GM21381 (cell line): ENCODE results near the gene PTGES2.
A peak's percentile ranks its signal among the peaks of the same experiment; 100 is the strongest.

Source experiments
- ATAC-seq: cut with Tn5 transposase; IDR thresholded peaks from one replicate; pipeline ENCODE4 v1.9.1; 2021; ENCODE audit warnings: mild to moderate bottlenecking, moderate library complexity; ENCODE audit not compliant: unreplicated experiment

Gene PTGES2

DNA sequence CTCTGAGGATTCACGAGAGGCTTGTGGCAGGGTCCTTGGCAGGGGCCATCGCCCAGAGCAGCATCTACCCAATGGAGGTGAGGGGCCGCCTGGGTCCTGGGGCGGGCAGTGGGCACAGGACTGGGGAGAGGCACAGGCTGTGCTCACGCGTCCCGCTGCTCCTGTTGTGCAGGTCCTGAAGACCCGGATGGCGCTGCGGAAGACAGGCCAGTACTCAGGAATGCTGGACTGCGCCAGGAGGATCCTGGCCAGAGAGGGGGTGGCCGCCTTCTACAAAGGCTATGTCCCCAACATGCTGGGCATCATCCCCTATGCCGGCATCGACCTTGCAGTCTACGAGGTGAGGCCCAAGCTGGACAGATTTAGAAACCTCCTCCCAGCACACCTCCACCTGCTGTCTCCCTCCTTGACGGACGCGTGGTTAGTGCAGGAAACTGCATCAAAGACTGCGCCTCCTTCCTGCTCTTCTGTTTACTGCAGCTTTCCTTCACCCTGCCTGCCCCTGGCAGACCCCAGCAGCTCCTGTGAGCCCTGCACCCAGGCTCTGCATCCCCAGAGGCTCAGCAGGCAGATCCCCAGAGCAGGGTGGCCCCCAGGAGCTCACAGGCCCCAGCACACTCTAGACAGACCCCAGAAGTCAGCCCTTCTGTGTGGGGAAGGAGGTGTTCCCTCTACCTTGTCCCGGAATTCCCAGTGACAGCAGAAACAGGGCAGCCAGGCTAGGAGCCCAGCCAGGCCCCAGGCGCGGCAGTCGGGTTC, 21.2 kb downstream of the PTGES2 start:
- no peak for ATAC-seq

GRCh38 chr9:128105538-128106175, 21.9 kb downstream of the PTGES2 start:
- no peak for ATAC-seq

GRCh38 chr9:128104171-128104618, 23.3 kb downstream of the PTGES2 start:
- no peak for ATAC-seq

GRCh38 chr9:128103589-128103962, 24.0 kb downstream of the PTGES2 start:
- ATAC-seq: no peak

- ATAC-seq: no peak
Measured at GRCh38 chr9:128102861-128103588, 24.5 kb downstream of the PTGES2 start.

DNA sequence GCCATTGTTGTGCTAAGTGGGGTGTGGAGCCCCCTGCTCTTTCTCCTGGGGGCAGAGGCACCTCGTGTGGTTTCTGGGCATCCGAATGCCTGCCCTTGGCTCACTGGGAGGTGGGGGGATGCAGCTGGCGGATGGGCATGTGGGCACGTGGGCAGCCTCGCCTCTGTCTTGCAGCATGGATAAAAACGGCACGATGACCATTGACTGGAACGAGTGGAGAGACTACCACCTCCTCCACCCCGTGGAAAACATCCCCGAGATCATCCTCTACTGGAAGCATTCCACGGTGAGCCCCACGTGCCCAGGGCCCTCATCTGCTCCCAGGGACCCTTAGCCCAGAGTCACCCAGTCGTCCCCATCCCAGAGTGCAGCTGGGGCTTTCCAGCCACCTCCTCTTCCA, 25.3 kb downstream of the PTGES2 start:
- no peak for ATAC-seq

GRCh38 chr9:128101690-128102089, 25.8 kb downstream of the PTGES2 start:
- ATAC-seq: no peak

DNA sequence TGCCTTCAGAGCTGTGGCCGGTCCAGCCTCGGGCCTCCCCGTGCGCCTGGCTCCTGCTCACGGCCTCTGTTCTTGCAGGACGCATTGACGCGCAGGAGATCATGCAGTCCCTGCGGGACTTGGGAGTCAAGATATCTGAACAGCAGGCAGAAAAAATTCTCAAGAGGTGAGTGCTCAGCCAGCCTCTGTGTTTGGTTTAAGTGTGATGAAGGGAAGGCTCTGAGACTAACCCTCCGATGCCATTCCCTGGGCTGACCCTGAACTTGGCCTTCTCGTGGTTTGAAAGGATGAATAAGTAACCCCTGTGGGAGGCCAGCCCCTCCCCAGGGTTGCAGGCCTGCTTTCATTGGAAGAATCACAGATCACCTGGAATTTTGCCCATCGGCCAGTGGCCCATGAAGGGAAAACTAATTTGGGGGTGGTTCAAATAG, 26.3 kb downstream of the PTGES2 start:
- no peak for ATAC-seq

GRCh38 chr9:128100581-128100980, 26.9 kb downstream of the PTGES2 start:
- ATAC-seq: no peak

DNA sequence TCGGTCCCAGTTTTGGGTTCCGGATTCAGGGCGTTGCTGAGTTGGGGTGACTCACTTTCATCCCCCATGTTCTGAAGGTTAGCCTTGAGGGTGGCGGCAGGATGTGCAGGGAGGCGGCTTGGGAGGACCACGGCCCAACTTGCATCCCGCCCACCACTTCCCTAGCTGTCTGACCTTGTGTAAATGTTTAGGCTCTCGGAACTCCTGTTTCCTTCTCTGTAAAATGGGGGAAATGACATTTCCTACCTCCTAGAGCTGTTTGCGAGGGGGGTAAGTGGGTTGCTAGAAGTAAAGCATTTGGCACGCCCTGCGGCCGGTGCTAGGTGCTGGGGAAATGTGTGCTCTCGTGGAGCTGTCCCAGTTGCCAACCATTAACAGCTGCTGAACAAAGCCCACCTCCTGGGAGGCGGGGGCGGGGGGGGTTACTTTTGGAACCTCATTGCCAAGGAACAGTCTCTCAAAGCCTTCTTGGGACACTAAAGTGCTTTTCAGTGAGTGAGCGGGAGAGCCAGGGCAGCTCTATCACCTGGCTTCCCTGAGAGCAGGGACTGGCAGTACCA, 27.5 kb downstream of the PTGES2 start:
- ATAC-seq: no peak

- no peak for ATAC-seq
Measured at GRCh38 chr9:128099231-128099931, 28.1 kb downstream of the PTGES2 start.

DNA sequence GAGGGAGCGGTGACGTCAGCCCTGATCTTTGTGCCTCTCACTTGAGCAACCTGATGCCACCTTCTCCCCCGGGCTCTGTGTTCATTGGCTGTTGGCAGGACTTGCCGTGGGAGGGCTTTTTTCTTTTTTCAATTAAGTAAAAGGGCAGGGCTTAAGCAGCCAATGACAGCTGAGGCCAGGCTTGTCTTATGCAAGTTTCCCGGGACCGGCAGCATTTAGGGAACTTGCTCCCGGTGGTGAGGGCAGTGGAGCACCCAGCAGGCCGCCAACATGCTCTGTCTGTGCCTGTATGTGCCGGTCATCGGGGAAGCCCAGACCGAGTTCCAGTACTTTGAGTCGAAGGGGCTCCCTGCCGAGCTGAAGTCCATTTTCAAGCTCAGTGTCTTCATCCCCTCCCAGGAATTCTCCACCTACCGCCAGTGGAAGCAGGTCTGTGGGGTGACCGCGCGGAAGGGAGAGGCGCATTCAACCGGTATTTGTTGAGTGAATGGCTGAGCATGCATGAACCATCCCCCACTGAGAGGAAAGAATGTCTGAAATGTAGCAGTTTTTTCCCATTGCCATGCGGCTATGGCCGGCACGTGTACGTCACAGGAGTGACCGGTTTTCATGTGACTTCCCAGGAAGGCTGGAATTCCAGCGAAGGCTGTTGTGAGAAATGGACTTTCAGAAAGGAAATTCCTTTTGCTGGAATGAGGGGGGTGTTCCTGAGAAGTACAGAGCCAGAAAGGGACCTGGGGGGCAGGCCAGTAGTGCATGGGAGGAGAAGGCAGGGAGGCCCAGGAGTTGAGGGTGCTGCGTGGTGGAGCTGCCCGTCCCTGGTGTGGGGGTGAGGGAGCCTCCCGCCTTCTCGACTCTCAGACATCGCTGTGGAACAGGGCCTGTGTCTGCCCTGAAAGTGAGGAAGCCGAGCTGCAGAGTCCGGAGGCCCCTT, 29.0 kb downstream of the PTGES2 start:
- no peak for ATAC-seq

DNA sequence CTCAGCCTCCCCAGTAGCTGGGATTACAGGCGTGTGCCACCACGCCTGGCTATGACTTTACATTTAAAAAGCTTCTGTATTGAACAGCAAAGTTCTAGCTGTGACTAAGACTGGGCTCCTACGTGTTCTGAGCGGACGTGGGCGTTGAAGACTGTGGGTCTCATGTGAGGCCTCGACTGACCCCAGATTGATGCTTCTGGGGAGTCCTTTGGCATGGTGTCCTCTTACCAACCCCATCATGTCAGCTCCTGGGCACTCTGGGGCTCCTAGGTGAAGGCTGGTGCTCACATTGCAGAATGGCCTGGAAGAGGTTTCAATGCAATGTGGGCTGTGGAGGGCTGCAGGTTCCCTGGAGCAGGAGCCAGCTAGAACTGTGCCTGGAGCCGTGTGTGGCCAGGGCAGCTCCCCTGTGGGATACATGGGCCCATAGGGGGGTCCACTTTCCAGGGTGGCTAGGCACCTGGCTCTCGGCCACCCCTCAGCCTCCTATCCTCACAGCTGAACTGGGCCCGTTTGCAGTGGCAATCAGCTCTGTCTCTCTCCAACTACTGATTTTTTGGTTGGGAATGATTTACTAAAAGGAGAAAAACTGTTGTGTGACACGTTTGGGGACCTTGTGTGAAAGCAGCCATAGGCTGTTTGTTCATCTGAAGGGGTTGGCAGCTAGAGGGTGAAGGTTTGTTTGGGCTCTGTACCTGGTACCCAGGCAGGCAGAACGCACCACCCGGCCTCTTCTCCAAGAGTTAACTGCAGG, 29.8 kb downstream of the PTGES2 start:
- ATAC-seq: no peak

- ATAC-seq: no peak
Measured at GRCh38 chr9:128096616-128097536, 30.7 kb downstream of the PTGES2 start.

DNA sequence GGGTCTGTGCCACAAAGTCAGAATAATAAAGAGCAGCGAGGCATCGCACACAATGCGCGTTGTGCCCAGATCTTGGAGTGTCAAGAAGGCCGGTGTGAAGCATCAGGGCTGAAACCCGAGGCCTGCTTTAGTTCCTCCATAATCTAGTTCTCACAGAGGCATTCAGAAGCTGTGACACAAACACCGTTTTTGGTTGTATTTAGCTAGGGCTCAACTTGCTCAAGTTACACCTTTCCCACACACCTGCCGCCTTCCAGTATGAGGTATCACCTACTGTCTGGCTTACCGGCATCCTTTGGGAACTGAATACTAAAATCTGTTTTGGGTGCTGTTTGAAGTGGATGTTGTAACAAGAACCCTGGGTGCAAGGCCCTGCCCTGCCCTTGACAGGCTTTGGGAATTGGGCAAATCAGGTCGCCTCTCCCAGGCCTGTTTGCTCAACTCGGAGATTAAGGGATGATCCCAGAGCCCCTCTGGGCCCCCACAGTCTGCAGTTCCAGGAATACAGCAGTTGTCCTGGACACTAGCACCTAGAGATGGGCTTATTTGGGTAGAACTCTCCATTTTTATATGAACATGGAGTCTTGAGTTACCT, 32.5 kb downstream of the PTGES2 start:
- ATAC-seq: no peak

DNA sequence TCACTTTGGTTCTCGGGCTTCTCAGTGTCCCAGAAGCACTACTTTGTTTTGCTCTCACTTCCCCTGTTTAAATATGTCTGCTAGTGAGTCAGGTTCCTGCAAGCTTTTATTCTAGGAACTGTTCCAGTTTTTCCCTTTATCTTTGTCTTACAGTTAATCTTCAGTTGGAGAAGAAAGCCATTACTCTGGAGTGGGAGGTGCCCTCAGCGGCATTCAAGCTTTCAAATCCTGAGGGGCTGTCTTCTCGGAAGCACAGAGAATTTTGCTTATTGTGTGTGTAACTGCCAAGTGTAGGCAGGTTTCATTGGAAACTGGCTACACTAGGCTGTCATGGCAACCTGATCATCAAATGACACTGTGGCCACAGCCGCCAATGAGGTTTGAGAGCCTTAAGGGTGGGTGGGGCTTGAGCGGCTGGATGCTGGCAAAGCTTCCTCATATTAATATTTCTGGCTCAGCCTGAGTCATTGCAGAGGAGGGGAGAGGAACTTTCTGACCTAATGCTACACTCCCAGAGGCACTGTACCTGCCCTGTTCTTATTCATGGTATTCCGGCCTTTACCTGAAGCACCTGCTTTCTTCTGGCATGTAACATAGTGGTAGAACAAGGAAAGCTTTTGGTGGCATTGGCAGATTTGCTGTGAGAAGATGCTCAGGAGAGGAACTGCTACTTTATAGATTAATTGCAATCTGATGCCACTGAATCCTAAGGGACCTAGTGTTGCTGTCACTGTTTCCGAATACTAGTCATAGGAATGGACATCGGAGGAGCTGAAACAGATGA, 33.2 kb downstream of the PTGES2 start:
- ATAC-seq: peak; percentile 91

- no peak for ATAC-seq
Measured at GRCh38 chr9:128093011-128093410, 34.5 kb downstream of the PTGES2 start.
